AG04449 (cell line): ENCODE data around the gene PYCARD.
A peak's percentile ranks its signal among the peaks of the same experiment; 100 is the strongest.

ENCODE experiments used
- CTCF ChIA-PET: fragments of 350-600 bp; formaldehyde crosslinking; extraction: SDS; loops from one replicate; lab custom pipeline; 2021; ENCODE audit warnings: antibody characterized with exemption; lab: Yijun Ruan, JAX
- POLR2A ChIA-PET: fragments of 400-600, 350-600 bp; formaldehyde crosslinking; extraction: SDS; loops from one replicate; lab custom pipeline; 2020; ENCODE audit warnings: antibody characterized with exemption, inconsistent platforms; lab: Yijun Ruan, JAX
- DNase-seq: peaks from one replicate; pipeline ENCODE4 v3.0.0-alpha.2; 2010; ENCODE audit warnings: low read depth, low spot score
- H3K4me3 ChIP-seq: 2 replicates; pipeline ENCODE4 v1.5.1; 2011; ENCODE audit warnings: low read depth, mild to moderate bottlenecking, control low read depth, low read length
- CTCF ChIP-seq: IDR thresholded peaks from one replicate; pipeline ENCODE4 v1.5.1; 2011; ENCODE audit warnings: mild to moderate bottlenecking, moderate library complexity, low read length, control low read depth, inconsistent platforms; ENCODE audit not compliant: insufficient read depth; ENCODE audit errors: missing control alignments

The PYCARD gene

GRCh38 chr16:31216422-31217135 lies 14.0 kb upstream of the PYCARD start, which contains the start of gene PYDC1:
Gene PYDC1, minus strand, starts transcription at chr16:31217135. Its CDS starts 107 bp downstream, at chr16:31217028.
- H3K4me3 ChIP-seq, result no peak within 1 kb of the TSS
- POLR2A ChIA-PET, result no interaction called here
- CTCF ChIA-PET, result interaction anchor here (0.9 to 1.2 kb wide), 2 partner anchors 74 kb away, joined by 3 to 4 read pairs; no protein-coding TSS in a partner anchor
- TF ChIP-seq CTCF, result no peak
- no peak for DNase-seq

- H3K4me3 ChIP-seq, result peak overlapping the region; percentile 46
- POLR2A ChIA-PET, result interaction anchor here (1.6 kb wide), 1 partner anchor 36 kb away, joined by 8 read pairs; the partner anchor contains the start of gene FUS
- no peak for DNase-seq
- CTCF ChIA-PET, result interaction anchor here (0.9 to 1.0 kb wide), 2 partner anchors 73 to 227 kb away, joined by 3 read pairs; partner anchors contain the start of gene ZNF843
- no peak for TF ChIP-seq CTCF
Measured at GRCh38 chr16:31215287-31216162, 13.0 kb upstream of the PYCARD start.

- no peak for TF ChIP-seq CTCF
- peak overlapping the region; percentile 46 for H3K4me3 ChIP-seq
- POLR2A ChIA-PET, result interaction anchor here (1.6 kb wide), 1 partner anchor 35 kb away, joined by 8 read pairs; the partner anchor contains the start of gene FUS
- no peak for DNase-seq
- CTCF ChIA-PET, result interaction anchor here (1.0 kb wide), 1 partner anchor 228 kb away, joined by 3 read pairs; the partner anchor contains the start of gene ZNF843
Measured at GRCh38 chr16:31214708-31215286, 12.2 kb upstream of the PYCARD start.

- ChIA-PET CTCF (interaction anchor here (1.1 kb wide), 1 partner anchor 245 kb away, joined by 3 read pairs; the partner anchor contains the start of gene ARMC5), POLR2A (interaction anchor here (1.6 kb wide), 1 partner anchor 34 kb away, joined by 8 read pairs; the partner anchor contains the start of gene FUS)
- no peak for TF ChIP-seq CTCF
- peak within 1 kb of the TSS; percentile 46 for H3K4me3 ChIP-seq
- DNase-seq, result no peak
Measured at GRCh38 chr16:31213877-31214707, 11.5 kb upstream of the PYCARD start, which contains the start of gene TRIM72. Gene TRIM72, plus strand, starts transcription at chr16:31214119. Its CDS starts 620 bp downstream, at chr16:31214739.

GRCh38 chr16:31213342-31213741 lies 10.8 kb upstream of the PYCARD start:
- H3K4me3 ChIP-seq, result no peak overlapping the region
- DNase-seq, result no peak
- no peak for TF ChIP-seq CTCF
- POLR2A ChIA-PET, result no interaction called here
- CTCF ChIA-PET, result interaction anchor here (1.1 kb wide), 1 partner anchor 246 kb away, joined by 3 read pairs; the partner anchor contains the start of gene ARMC5
